Vagina (tissue), 2 donors: Measurements from ENCODE around the gene ZNF688. TPM values are rescaled to one million over a fixed set of nuclear protein-coding genes. Genes with fewer than 3 reads are reported as not detected.
A peak's percentile ranks its signal among the peaks of the same experiment; 100 is the strongest.

Experiments used
- DNase-seq, 2 donors: peaks; one replicate each; pipeline ENCODE4 v3.0.0-alpha.2; 2017; ENCODE audit errors: extremely low spot score in 2 of 2
- H3K27ac ChIP-seq: fragments of 200-600 bp; sonication (generic); one replicate; pipeline ENCODE4 v1.5.1; 2019
- H3K27me3 ChIP-seq: fragments of 200-600 bp; sonication (generic); one replicate; pipeline ENCODE4 v1.5.1; 2019
- H3K36me3 ChIP-seq, 2 donors: fragments of 200-600 bp; sonication (generic); one replicate each; pipeline ENCODE4 v1.5.1; 2017 to 2019
- H3K4me1 ChIP-seq: fragments of 200-600 bp; sonication (generic); one replicate; pipeline ENCODE4 v1.5.1; 2019
- H3K4me3 ChIP-seq, 2 donors: fragments of 200-600 bp; sonication (generic); 1 replicate in 1 of 2; 2 replicates in 1 of 2; pipeline ENCODE4 v1.5.1; 2016 to 2019
- H3K9me3 ChIP-seq: fragments of 200-600 bp; sonication (generic); one replicate; pipeline ENCODE4 v1.5.1; 2019
- CTCF ChIP-seq, 3 experiments: fragments of 450-650 bp in 2 of 3; fragments of 200-600 bp in 1 of 3; sonication (generic) in 1 of 3; IDR thresholded peaks; one replicate each; pipeline ENCODE4 v1.5.1; 2017 to 2019; ENCODE audit warnings: antibody characterized with exemption in 3 of 3, mild to moderate bottlenecking in 2 of 3, moderate library complexity in 2 of 3
- POLR2A ChIP-seq, 2 donors: fragments of 450-650 bp; IDR thresholded peaks; one replicate each; pipeline ENCODE4 v1.6.1; 2017; ENCODE audit warnings: antibody characterized with exemption in 2 of 2, mild to moderate bottlenecking in 2 of 2, moderate library complexity in 2 of 2
- POLR2AphosphoS5 ChIP-seq, 2 donors: sonication (generic); formaldehyde crosslinking; IDR thresholded peaks; one replicate each; pipeline ENCODE4 v1.9.0; 2017; ENCODE audit warnings: antibody characterized with exemption in 2 of 2, mild to moderate bottlenecking in 2 of 2, low read depth in 1 of 2; ENCODE audit not compliant: insufficient read depth in 1 of 2
- intact Hi-C: fragments of 100-400 bp; cut with DNase I; formaldehyde crosslinking; loops from one replicate; pipeline ENCODE4 v1.15.1; 2023
- total RNA-seq: library from RNA; depleted of rRNA; stranded (reverse); fragments of >200 nt; gene quantifications from one replicate; pipeline ENCODE4 v1.2.3, GENCODE V29; 2016

Gene ZNF688
- total RNA-seq, 1 donor from 2014 or later, result 20.1 TPM

- H3K4me3 ChIP-seq, result no peak overlapping the region
- no peaks in the 10 kb centered on the region for H3K36me3 ChIP-seq
- intact Hi-C loops, result no loop called here
- no peak for DNase-seq
- H3K9me3 ChIP-seq, result no peaks in the 10 kb centered on the region
- peak overlapping the region; percentile 75 for H3K27ac ChIP-seq
- no peaks in the 10 kb centered on the region for H3K27me3 ChIP-seq
- peaks cover 53% of the 10 kb centered on the region for H3K4me1 ChIP-seq
- no peak for TF ChIP-seq CTCF (IDR thresholded peaks at IDR 0.05)
- TF ChIP-seq POLR2AphosphoS5 (IDR thresholded peaks at IDR 0.05; ENCODE audit: insufficient read depth in 1 of 2, low read depth in 1 of 2), result no peak
- no peak for TF ChIP-seq POLR2A (IDR thresholded peaks at IDR 0.05)
Observed at GRCh38 chr16:30567160-30567990, 4.1 kb downstream of the ZNF688 start.

- peak overlapping the region; percentile 75 for H3K27ac ChIP-seq
- intact Hi-C loops, result no loop called here
Observed at GRCh38 chr16:30566531-30566930, 5.0 kb downstream of the ZNF688 start.

GRCh38 chr16:30565984-30566383 is 5.5 kb downstream of the ZNF688 start:
- H3K9me3 ChIP-seq, result no peaks in the 10 kb centered on the region
- DNase-seq, result no peak
- no peaks in the 10 kb centered on the region for H3K27me3 ChIP-seq
- intact Hi-C loops, result no loop called here
- TF ChIP-seq POLR2A (IDR thresholded peaks at IDR 0.05) (no peak), CTCF (IDR thresholded peaks at IDR 0.05) (no peak), POLR2AphosphoS5 (IDR thresholded peaks at IDR 0.05; ENCODE audit: insufficient read depth in 1 of 2, low read depth in 1 of 2) (no peak)
- no peaks in the 10 kb centered on the region for H3K36me3 ChIP-seq
- H3K4me1 ChIP-seq, result peaks cover 57% of the 10 kb centered on the region
- no peak overlapping the region for H3K27ac ChIP-seq
- no peak overlapping the region for H3K4me3 ChIP-seq

More at GRCh38 chr16:30566531-30566930, 5.0 kb downstream of the ZNF688 start:
- Histone ChIP-seq H3K4me1 (peaks cover 53% of the 10 kb centered on the region), H3K4me3 (no peak overlapping the region), H3K9me3 (no peaks in the 10 kb centered on the region), H3K27me3 (no peaks in the 10 kb centered on the region), H3K36me3 (no peaks in the 10 kb centered on the region)
- DNase-seq, result no peak
- TF ChIP-seq POLR2A (IDR thresholded peaks at IDR 0.05), result no peak
- no peak for TF ChIP-seq POLR2AphosphoS5 (IDR thresholded peaks at IDR 0.05; ENCODE audit: insufficient read depth in 1 of 2, low read depth in 1 of 2)
- TF ChIP-seq CTCF (IDR thresholded peaks at IDR 0.05), result no peak

- Histone ChIP-seq H3K27ac (no peak overlapping the region), H3K36me3 (no peaks in the 10 kb centered on the region), H3K27me3 (no peaks in the 10 kb centered on the region), H3K9me3 (no peaks in the 10 kb centered on the region), H3K4me1 (peaks cover 54% of the 10 kb centered on the region), H3K4me3 (no peak overlapping the region)
- intact Hi-C loops, result no loop called here
- no peak for TF ChIP-seq CTCF (IDR thresholded peaks at IDR 0.05)
- no peak for TF ChIP-seq POLR2AphosphoS5 (IDR thresholded peaks at IDR 0.05; ENCODE audit: insufficient read depth in 1 of 2, low read depth in 1 of 2)
- TF ChIP-seq POLR2A (IDR thresholded peaks at IDR 0.05), result no peak
- DNase-seq, result no peak
Observed at GRCh38 chr16:30565526-30565925, 6.0 kb downstream of the ZNF688 start.

- Histone ChIP-seq H3K36me3 (no peaks in the 10 kb centered on the region), H3K4me3 (peak overlapping the region in 1 of 2 donors; percentile 43), H3K27me3 (no peaks in the 10 kb centered on the region), H3K9me3 (no peaks in the 10 kb centered on the region), H3K27ac (peak overlapping the region; percentile 51), H3K4me1 (peaks cover 27% of the 10 kb centered on the region)
- no peak for TF ChIP-seq POLR2AphosphoS5 (IDR thresholded peaks at IDR 0.05; ENCODE audit: insufficient read depth in 1 of 2, low read depth in 1 of 2)
- no peak for TF ChIP-seq POLR2A (IDR thresholded peaks at IDR 0.05)
- TF ChIP-seq CTCF (IDR thresholded peaks at IDR 0.05), result no peak
- no peak for DNase-seq
- intact Hi-C loops, result no loop called here
Observed at GRCh38 chr16:30562021-30562420, 9.5 kb downstream of the ZNF688 start.
